Measurements from ENCODE around the gene ATF1. TPM values are rescaled to one million over a fixed set of nuclear protein-coding genes. Genes with fewer than 3 reads are reported as not detected.
A peak's percentile ranks its signal among the peaks of the same experiment; 100 is the strongest.

ATF1 gene
- total RNA-seq, 2 donors from 2014 or later, result 7.5 to 9.6 TPM

DNA sequence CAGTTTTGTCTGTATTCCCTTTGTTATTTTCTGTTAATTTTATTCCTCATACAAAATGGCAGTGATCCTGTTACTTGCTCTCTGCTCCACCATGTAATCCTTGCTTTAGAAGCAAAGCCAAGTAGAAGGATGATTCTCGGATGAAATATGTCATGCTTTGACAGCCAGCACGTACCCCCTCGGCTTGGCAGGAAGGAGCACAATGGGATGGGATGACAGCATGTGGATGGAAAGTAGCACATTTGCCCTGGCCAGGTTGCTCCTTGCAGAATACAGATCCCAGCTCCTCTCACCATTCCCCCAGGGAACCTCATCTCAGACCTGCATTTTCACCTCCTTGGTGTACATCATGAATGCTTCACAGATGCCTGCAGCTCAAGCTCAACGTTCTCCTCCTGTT is 35.1 kb upstream of the ATF1 start:
- Histone ChIP-seq H3K27ac (no peak overlapping the region), H3K4me3 (no peak overlapping the region), H3K36me3 (replicated peaks in 1 of 2; ENCODE audit: insufficient read depth in 1 of 2, low read depth in 2 of 2) (peaks cover 8 to 28% of the 10 kb centered on the region in 2 donors), H3K9me3 (no peaks in the 10 kb centered on the region), H3K4me1 (peaks cover 19% of the 10 kb centered on the region), H3K27me3 (no peaks in the 10 kb centered on the region)
- 89 to 93% methylated on average over 4 of the region's 4 CpGs for WGBS, 2 donors
- ATAC-seq (no peak), DNase-seq (no peak)
- intact Hi-C loops (cut with DNase I), result no loop called here
- no peak for TF ChIP-seq POLR2A (IDR thresholded peaks at IDR 0.05)

DNA sequence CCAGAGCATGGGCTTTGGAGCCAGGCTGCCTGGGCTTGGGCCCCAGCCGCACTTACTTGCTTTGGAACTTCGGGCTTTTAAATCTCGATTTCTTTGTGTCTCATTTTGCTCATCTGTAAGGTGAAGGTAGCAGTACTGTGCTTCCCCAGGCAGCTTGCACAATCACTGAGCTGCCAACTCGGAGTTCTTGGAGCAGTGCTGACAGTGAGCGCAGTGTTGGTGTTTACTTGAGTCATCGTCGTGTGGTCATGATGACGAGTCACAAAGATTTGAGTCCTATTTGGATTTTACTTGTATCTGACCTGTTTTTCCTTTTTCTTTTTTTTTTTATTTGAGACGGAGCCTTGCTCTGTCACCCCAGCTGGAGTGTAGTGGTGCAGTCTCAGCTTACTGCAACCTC is 31.3 kb upstream of the ATF1 start:
- intact Hi-C loops (cut with DNase I), result no loop called here
- WGBS, 2 donors, result 86 to 87% methylated on average over 8 to 9 of the region's 9 CpGs

DNA sequence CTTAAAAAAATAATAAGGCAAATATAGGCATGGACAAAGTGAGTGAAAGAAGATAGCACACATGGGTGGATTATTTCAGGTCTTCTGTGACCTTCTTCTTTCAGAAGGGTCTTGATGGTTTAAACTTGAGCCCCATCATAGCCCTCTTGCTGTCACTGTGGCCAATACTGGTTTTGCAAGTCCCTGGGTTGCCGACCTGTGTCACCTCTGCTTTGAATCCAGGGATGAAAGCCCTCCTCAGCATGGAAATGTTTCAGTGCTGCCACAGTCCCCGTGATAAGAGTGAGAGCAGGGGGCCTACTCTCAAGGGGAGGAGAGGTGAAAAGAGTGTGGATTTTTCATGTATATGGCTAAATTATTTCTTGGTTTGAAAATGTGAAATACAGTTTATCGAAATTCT is 30.2 kb upstream of the ATF1 start:
- WGBS, 2 donors, result 74 to 80% methylated on average over 3 of the region's 3 CpGs
- no peaks in the 10 kb centered on the region for H3K9me3 ChIP-seq
- DNase-seq (no peak), ATAC-seq (no peak)
- H3K27ac ChIP-seq, result no peak overlapping the region
- H3K4me1 ChIP-seq, result no peaks in the 10 kb centered on the region
- H3K4me3 ChIP-seq, result no peak overlapping the region
- H3K36me3 ChIP-seq (replicated peaks in 1 of 2; ENCODE audit: insufficient read depth in 1 of 2, low read depth in 2 of 2), result peaks cover 6 to 31% of the 10 kb centered on the region in 2 donors
- intact Hi-C loops (cut with DNase I), result no loop called here
- H3K27me3 ChIP-seq, result no peaks in the 10 kb centered on the region
- TF ChIP-seq, protein P1, sequence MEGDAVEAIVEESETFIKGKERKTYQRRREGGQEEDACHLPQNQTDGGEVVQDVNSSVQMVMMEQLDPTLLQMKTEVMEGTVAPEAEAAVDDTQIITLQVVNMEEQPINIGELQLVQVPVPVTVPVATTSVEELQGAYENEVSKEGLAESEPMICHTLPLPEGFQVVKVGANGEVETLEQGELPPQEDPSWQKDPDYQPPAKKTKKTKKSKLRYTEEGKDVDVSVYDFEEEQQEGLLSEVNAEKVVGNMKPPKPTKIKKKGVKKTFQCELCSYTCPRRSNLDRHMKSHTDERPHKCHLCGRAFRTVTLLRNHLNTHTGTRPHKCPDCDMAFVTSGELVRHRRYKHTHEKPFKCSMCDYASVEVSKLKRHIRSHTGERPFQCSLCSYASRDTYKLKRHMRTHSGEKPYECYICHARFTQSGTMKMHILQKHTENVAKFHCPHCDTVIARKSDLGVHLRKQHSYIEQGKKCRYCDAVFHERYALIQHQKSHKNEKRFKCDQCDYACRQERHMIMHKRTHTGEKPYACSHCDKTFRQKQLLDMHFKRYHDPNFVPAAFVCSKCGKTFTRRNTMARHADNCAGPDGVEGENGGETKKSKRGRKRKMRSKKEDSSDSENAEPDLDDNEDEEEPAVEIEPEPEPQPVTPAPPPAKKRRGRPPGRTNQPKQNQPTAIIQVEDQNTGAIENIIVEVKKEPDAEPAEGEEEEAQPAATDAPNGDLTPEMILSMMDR (IDR thresholded peaks at IDR 0.05), result no peak
- no peak for TF ChIP-seq POLR2A (IDR thresholded peaks at IDR 0.05)

More for the DNA sequence above, 31.3 kb upstream of the ATF1 start:
- H3K4me1 ChIP-seq, result no peaks in the 10 kb centered on the region
- DNase-seq, result no peak
- TF ChIP-seq, protein P1 (IDR thresholded peaks at IDR 0.05), result no peak
- TF ChIP-seq POLR2A (IDR thresholded peaks at IDR 0.05), result no peak
- no peak overlapping the region for H3K4me3 ChIP-seq
- ATAC-seq, result no peak
- H3K27ac ChIP-seq, result no peak overlapping the region
- peaks cover 8 to 32% of the 10 kb centered on the region in 2 donors for H3K36me3 ChIP-seq (replicated peaks in 1 of 2; ENCODE audit: insufficient read depth in 1 of 2, low read depth in 2 of 2)
- no peaks in the 10 kb centered on the region for H3K9me3 ChIP-seq
- no peaks in the 10 kb centered on the region for H3K27me3 ChIP-seq

DNA sequence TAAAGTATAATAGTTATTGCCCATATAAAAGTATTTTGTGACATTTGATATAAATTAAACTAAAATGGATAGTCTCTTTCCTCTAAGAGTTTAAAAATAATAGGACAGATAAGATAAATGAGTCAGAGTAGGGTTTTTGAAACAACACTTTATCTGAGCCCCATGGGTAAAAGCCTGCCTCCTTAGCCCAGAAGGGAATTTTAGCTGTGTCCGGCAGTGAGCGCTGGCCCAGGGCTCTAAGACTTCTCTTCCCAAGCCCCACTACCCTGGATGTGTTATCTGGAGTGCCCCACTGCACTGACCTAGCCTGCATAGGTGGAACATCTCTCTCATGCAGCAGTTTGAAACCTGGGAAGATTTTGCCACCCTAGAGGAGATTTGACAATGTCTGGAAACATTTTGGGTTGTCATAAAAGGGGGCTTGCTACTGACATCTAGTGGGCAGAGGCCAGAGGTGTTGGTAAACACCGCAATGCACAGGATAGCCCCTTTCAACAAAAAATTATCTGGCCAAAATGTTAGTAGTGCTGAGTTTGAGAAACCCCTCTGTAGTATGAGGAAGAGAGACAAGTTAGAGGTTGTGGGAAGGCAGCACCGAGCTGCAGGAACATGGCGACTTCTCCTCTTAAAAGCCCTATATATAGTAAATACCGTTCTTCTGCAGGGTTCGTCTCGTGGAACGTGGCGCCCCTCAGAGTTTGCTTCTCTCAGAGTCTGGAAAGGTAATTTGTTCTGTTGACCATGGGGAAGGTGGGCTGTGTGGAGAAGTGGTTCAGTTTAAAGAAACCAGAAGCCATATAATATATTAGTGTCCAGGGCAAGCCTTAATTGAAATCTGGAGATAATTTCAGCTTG is 29.3 kb upstream of the ATF1 start:
- H3K27ac ChIP-seq, result no peak overlapping the region
- 78 to 84% methylated on average over 10 of the region's 10 CpGs for WGBS, 2 donors
- no peaks in the 10 kb centered on the region for H3K27me3 ChIP-seq
- DNase-seq (no peak), ATAC-seq (no peak)
- intact Hi-C loops (cut with DNase I), result no loop called here
- no peaks in the 10 kb centered on the region for H3K4me1 ChIP-seq
- no peak overlapping the region for H3K4me3 ChIP-seq
- no peak for TF ChIP-seq POLR2A (IDR thresholded peaks at IDR 0.05)
- TF ChIP-seq, protein P1 (IDR thresholded peaks at IDR 0.05), result peak; percentile 16 to 46 (median 38)
- H3K9me3 ChIP-seq, result no peaks in the 10 kb centered on the region
- H3K36me3 ChIP-seq (replicated peaks in 1 of 2; ENCODE audit: insufficient read depth in 1 of 2, low read depth in 2 of 2), result peaks cover 4 to 32% of the 10 kb centered on the region in 2 donors

DNA sequence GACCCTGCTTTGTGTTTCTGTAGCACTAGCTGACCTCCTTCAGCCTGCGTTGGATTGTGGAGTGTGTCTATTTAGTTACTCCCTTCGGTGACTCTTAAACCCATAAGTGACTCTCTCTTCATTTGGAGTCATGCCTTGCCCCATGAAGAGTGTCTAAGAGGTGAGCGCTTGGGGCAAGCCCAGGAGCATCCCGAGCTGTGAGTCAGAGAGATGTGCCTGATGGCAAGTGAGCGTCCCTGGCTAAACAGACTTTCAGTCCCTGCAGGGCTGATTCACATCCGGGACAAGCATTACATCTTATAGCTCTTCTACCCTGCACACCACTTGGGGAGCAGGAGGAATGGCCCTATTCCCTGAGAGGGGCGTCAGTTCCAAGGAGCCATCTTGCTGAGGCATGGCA is 24.3 kb upstream of the ATF1 start:
- no peak for TF ChIP-seq POLR2A (IDR thresholded peaks at IDR 0.05)
- TF ChIP-seq, protein P1 (IDR thresholded peaks at IDR 0.05), result no peak
- ATAC-seq, result no peak
- WGBS, 2 donors, result 88 to 89% methylated on average over 6 to 7 of the region's 7 CpGs
- intact Hi-C loops (cut with DNase I), result no loop called here
- Histone ChIP-seq H3K36me3 (replicated peaks in 1 of 2; ENCODE audit: insufficient read depth in 1 of 2, low read depth in 2 of 2) (peaks cover 10 to 46% of the 10 kb centered on the region in 2 donors), H3K27ac (no peak overlapping the region), H3K9me3 (no peaks in the 10 kb centered on the region), H3K4me3 (no peak overlapping the region), H3K4me1 (no peaks in the 10 kb centered on the region), H3K27me3 (no peaks in the 10 kb centered on the region)
- no peak for DNase-seq
